Activated CD4-positive, alpha-beta T cell treated with anti-CD3 and anti-CD28 coated beads for 24 hours (primary cell): Measurements from ENCODE around the gene ADPGK.

Experiments
- DNase-seq, 2 donors: peaks; one replicate each; pipeline ENCODE4 v3.0.0-alpha.2; 2020; ENCODE audit warnings: low read depth in 2 of 2

The ADPGK gene

GRCh38 chr15:72790302-72790910 is 6.8 kb upstream of the ADPGK start:
- DNase-seq = no peak

- no peak for DNase-seq
Observed at GRCh38 chr15:72787526-72787925, 4.0 kb upstream of the ADPGK start.

DNA sequence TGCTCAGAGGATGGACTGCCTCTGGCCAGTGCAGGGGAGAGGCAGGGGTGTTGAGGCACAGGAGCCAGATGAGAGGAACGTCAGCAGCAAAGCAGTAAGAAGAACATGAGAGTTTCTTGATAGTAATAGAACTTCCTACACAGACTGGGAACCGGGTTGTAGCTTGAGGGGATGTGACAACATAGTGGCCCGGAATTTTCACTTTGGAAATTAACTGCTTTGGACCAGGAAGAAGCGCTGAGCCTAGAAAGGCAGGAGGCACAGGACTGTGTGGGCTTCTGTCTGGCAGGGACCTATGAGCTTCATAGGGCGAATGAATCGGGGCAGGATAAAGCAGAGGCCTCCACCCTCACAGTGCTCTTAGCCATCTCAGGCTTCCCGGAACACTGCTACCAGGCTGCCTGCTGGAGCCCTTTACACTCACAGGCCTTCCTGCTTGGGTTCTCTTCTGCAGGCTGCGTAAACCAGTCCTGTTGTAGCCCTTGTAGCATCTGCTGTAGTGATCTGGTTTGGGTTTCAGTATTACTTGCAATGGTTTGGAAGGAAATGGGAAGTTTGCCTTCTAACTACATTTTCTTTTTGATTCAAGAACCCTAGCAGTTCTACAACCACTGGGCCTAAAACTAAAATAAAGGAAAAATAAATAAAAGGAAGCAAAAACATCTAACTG is 3.3 kb upstream of the ADPGK start:
- no peak for DNase-seq

GRCh38 chr15:72786242-72786641 is 2.7 kb upstream of the ADPGK start:
- DNase-seq = no peak

DNA sequence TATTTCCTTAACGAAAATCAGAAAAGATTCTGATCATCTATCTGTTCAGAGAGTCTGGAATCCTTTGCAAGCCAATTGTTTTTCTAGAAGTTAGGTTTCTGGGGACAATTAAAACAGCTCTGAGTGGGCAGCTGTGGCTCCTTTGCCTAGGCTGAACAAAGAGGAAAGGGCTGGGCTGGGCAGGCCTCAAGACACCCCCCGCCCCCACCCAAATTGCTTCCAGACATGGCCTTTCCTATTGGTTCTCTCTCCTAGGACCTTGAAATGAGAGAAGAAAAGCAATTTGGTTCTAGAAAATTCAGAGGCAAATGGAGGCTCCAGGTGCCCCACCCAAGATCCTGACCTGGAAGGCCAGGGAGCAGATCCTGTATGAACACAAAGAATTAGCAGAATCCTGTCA is 2.3 kb upstream of the ADPGK start:
- DNase-seq = no peak

- peak in 1 of 2 donors; percentile 18 for DNase-seq
Observed at GRCh38 chr15:72785432-72785831, 1.9 kb upstream of the ADPGK start.

- DNase-seq = no peak
Observed at GRCh38 chr15:72784456-72784876, 908 bp upstream of the ADPGK start.

DNA sequence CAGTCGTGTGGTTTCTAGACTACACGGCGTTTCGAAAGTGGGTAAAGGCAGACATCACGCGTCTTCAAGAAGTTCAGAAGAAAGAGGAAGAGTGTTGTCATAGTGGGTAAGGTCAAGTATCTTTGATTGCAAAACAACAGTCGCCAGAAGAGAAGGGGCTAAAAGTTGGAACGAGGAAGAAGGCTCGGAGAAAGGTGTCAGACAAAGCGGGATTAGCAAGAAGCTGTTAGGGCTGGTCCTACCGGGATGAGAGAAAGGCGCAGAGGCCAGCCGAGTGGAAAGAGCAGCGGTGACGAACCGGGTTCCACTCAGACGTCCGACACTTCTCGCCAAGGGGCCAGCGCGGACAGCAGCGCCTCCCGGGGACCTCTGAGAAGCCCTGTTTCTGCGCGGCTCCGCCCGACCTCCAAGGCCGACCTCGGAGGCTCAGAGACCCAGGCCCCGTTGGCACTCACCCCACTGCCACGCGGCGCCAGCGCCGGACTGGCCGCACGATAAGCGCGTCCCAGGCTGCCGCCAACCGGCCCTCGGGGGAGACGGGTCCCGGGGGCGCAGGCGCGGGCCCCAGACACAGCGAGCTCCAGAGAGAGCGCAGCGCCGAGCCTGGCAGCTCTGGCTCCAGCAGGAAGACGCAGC is 436 bp downstream of the ADPGK start:
- peak; percentile 18 to 20 for DNase-seq

DNA sequence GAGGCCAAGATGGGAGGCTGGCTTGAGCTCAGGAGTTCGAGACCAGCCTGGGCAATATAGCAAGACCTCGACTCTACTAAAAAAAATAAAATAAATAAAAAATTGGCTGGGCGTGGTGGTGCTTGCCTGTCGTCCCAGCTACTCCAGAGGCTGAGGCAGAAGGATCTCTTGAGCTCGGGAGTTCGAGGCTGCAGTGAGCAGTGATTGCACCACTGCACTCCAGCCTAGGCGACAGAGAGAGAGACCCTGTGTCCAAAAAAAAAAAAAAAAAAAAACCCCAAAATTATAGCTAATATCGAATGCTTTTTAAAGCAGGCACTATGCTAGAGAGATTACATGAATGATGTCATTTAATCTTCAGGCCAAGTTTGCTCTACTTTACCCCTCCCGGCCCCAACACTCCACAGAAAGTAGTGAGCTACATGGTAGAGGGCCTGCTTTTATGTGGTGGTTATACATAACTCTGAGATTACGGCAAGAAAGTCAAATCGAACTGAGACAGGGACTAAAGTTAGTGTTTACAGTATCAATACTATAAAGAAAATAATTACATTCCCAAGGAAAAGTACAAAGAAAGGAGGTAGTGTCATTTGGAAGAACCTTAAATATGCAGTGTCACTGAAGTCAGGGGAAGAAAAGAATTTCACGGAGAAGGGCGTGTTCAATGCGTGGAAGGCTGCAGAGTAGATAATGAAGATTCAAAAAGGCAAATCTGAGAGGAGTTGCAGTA is 1.1 kb downstream of the ADPGK start:
- no peak for DNase-seq

- DNase-seq = no peak
Observed at GRCh38 chr15:72781631-72782030, 1.9 kb downstream of the ADPGK start.

DNA sequence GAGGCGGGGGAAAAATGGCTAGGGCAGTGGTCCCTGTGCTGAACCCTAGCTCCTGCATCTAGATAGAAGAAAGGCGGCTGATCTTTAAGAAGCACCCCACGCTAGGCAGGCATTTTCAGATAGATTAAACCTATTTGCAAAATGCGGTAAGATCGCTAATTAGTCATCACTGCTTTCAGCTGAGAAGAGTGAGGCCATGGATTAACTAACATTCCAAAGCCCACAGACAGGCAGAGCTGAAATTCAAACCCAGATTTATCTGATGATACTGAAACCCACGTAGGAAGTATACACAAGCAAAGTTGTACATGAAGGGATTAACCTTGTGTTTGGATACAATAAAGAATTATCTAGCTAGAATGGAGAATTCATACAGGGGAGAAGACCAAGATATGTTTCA is 4.8 kb downstream of the ADPGK start:
- DNase-seq = no peak

DNA sequence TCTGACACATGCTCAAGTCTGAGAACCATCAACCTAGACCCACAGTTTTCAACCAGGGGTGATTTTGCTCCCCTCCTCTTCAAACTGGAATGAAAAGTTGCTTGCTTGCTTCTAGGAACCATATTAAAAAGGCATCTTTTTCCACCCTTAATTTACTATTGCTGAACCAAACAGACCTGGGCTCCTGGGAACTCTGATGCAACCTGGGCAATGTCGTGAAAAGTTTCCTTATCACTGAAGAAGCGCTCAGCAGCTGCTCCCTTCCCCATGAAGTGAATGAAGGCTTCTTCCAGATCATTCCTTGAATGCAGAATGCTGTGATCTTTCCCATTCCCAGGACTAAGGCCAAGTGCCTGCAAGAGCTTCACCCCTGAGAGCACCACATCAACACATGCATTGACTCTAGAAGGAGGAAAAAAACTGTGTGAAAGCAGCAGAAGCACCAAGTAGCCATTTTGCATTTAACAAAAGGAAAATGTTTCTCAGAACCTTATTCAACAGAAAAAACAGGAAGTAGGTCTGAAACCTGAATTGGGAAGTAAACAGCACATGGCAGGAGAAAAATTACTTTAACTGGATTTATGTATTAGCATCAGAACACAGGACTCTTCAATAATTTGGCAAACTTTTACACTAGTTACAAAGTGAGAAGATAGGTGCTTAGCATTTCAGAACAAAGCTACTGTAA is 8.7 kb downstream of the ADPGK start:
- no peak for DNase-seq

- DNase-seq = no peak
Observed at GRCh38 chr15:72771329-72771725, 12.2 kb downstream of the ADPGK start.

- no peak for DNase-seq
Observed at GRCh38 chr15:72770673-72771328, 12.8 kb downstream of the ADPGK start.

DNA sequence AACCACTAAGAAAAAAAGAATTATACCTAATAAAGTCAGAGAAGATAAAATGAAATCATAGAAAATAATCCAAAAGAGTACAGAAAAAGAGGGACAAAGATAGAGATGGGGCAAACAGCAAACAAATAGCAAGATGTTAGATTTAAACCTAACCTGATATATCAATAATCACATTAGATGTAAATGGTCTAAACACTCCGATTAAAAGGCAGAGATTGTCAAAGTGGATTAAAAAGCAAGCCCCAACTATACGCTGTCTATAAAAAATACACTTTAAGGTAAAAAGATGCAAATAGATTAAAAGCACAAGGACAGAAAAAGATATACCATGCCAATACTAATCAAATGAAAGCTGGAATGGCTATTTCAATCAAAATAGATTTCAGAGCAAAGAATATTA is 16.8 kb downstream of the ADPGK start:
- no peak for DNase-seq

DNA sequence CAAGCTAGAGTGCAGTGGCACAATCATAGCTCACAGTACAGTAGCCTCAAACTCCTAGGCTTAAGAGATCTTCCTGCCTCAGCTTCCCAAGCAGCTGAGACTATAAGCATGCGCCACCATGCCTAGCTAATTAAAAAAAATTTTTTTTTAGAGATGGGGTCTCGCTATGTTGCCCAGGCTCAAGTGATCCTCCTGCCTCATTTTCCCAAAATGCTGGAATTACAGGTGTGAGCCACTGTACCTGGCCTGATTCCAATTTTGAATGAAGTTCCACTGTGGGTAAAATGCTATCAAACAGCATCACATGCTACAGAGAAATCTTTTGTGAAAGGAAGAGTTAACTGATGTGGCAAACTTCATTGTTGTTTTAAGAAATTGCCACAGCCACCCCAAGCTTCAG is 17.5 kb downstream of the ADPGK start:
- no peak for DNase-seq

GRCh38 chr15:72764656-72765055 is 18.9 kb downstream of the ADPGK start:
- no peak for DNase-seq

GRCh38 chr15:72760590-72761260 is 22.8 kb downstream of the ADPGK start:
- DNase-seq = no peak

DNA sequence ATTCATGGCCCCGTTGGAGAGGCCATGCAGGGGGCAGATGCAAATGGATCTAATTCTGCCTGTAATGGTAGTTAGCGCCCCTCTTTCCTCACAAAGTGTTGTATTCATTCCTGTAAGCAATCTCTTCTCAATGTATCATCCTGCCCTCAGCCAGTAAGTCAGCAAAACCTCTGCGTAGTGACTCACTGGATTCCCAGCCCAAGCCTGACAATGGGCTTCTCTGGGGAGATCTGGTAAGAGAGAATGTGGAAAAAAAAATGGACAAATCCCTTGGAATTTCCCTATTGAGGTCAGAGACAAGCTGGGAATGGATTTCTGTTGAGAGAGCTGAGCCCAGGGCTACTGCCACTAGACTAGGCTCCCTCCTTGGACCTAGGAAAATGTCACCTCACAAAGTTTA is 25.4 kb downstream of the ADPGK start:
- DNase-seq = no peak

DNA sequence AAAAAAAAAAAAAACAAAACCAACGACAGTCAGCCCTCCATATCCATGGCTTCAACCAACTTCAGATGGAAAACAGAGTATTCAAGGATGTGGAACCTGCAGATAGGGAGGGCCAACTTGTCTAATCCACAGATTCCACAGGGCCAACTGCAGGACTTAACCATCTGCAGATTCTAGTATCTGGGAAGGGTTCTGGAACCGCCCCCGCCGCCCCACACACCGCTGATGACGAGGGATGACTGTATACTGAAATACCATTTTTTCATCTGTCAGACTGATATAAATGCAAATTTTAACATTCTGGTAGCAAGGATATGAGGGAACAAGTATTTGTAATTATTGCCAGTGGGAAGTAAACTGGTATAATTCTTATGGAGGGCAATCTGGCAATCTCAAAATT is 29.5 kb downstream of the ADPGK start:
- no peak for DNase-seq
